Vagina (tissue), 2 donors: Measurements from ENCODE around the gene MRPL33. TPM values are rescaled to one million over a fixed set of nuclear protein-coding genes. Genes with fewer than 3 reads are reported as not detected.

ENCODE experiments used
- DNase-seq, 2 donors: peaks; one replicate each; pipeline ENCODE4 v3.0.0-alpha.2; 2017; ENCODE audit errors: extremely low spot score in 2 of 2
- H3K27ac ChIP-seq: fragments of 200-600 bp; sonication (generic); one replicate; pipeline ENCODE4 v1.5.1; 2019
- H3K27me3 ChIP-seq: fragments of 200-600 bp; sonication (generic); one replicate; pipeline ENCODE4 v1.5.1; 2019
- H3K36me3 ChIP-seq, 2 donors: fragments of 200-600 bp; sonication (generic); one replicate each; pipeline ENCODE4 v1.5.1; 2017 to 2019
- H3K4me1 ChIP-seq: fragments of 200-600 bp; sonication (generic); one replicate; pipeline ENCODE4 v1.5.1; 2019
- H3K4me3 ChIP-seq, 2 donors: fragments of 200-600 bp; sonication (generic); 1 replicate in 1 of 2; 2 replicates in 1 of 2; pipeline ENCODE4 v1.5.1; 2016 to 2019
- H3K9me3 ChIP-seq: fragments of 200-600 bp; sonication (generic); one replicate; pipeline ENCODE4 v1.5.1; 2019
- POLR2A ChIP-seq, 2 donors: fragments of 450-650 bp; IDR thresholded peaks; one replicate each; pipeline ENCODE4 v1.6.1; 2017; ENCODE audit warnings: antibody characterized with exemption in 2 of 2, mild to moderate bottlenecking in 2 of 2, moderate library complexity in 2 of 2
- POLR2AphosphoS5 ChIP-seq, 2 donors: sonication (generic); formaldehyde crosslinking; IDR thresholded peaks; one replicate each; pipeline ENCODE4 v1.9.0; 2017; ENCODE audit warnings: antibody characterized with exemption in 2 of 2, mild to moderate bottlenecking in 2 of 2, low read depth in 1 of 2; ENCODE audit not compliant: insufficient read depth in 1 of 2
- intact Hi-C: fragments of 100-400 bp; cut with DNase I; formaldehyde crosslinking; loops from one replicate; pipeline ENCODE4 v1.15.1; 2023
- total RNA-seq: library from RNA; depleted of rRNA; stranded (reverse); fragments of >200 nt; gene quantifications from one replicate; pipeline ENCODE4 v1.2.3, GENCODE V29; 2016
- TF ChIP-seq, protein P1 (sequence below), 3 experiments: fragments of 450-650 bp in 2 of 3; fragments of 200-600 bp in 1 of 3; sonication (generic) in 1 of 3; IDR thresholded peaks; one replicate each; pipeline ENCODE4 v1.5.1; 2017 to 2019; ENCODE audit warnings: antibody characterized with exemption in 3 of 3, mild to moderate bottlenecking in 2 of 3, moderate library complexity in 2 of 3

The MRPL33 gene
- total RNA-seq, 1 donor from 2014 or later, result 87.7 TPM

GRCh38 chr2:27797841-27798240, 26.3 kb downstream of the MRPL33 start:
- no peak for DNase-seq
- H3K4me3 ChIP-seq, result no peak overlapping the region
- H3K4me1 ChIP-seq, result no peaks in the 10 kb centered on the region
- TF ChIP-seq, protein P1, sequence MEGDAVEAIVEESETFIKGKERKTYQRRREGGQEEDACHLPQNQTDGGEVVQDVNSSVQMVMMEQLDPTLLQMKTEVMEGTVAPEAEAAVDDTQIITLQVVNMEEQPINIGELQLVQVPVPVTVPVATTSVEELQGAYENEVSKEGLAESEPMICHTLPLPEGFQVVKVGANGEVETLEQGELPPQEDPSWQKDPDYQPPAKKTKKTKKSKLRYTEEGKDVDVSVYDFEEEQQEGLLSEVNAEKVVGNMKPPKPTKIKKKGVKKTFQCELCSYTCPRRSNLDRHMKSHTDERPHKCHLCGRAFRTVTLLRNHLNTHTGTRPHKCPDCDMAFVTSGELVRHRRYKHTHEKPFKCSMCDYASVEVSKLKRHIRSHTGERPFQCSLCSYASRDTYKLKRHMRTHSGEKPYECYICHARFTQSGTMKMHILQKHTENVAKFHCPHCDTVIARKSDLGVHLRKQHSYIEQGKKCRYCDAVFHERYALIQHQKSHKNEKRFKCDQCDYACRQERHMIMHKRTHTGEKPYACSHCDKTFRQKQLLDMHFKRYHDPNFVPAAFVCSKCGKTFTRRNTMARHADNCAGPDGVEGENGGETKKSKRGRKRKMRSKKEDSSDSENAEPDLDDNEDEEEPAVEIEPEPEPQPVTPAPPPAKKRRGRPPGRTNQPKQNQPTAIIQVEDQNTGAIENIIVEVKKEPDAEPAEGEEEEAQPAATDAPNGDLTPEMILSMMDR (IDR thresholded peaks at IDR 0.05), result no peak
- no peak for TF ChIP-seq POLR2A (IDR thresholded peaks at IDR 0.05)
- no peak for TF ChIP-seq POLR2AphosphoS5 (IDR thresholded peaks at IDR 0.05; ENCODE audit: insufficient read depth in 1 of 2, low read depth in 1 of 2)
- H3K9me3 ChIP-seq, result no peaks in the 10 kb centered on the region
- intact Hi-C loops, result no loop called here
- H3K27me3 ChIP-seq, result no peaks in the 10 kb centered on the region
- no peaks in the 10 kb centered on the region for H3K36me3 ChIP-seq
- no peak overlapping the region for H3K27ac ChIP-seq

DNA sequence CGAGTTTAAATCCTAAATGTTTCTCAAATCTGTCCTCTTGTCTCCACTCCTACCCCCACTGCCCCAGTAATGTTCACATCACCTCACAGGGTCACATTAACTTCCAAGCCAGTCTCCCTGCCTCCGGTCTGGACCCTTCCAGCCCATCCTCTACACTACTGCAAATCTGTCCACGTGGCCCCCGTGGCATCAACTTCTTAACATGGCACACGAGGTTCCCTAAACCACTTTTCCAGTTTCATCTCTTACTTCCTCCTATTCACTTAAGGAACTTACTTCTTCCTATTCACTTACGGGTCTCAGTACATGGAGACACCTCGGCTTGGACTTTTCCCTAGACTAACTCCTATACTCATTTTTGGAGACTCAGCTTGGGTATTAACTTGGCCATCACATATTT, 27.0 kb downstream of the MRPL33 start:
- Histone ChIP-seq H3K4me1 (no peaks in the 10 kb centered on the region), H3K36me3 (no peaks in the 10 kb centered on the region), H3K9me3 (no peaks in the 10 kb centered on the region), H3K27me3 (no peaks in the 10 kb centered on the region), H3K4me3 (no peak overlapping the region), H3K27ac (peak overlapping the region; percentile 69)
- TF ChIP-seq POLR2A (IDR thresholded peaks at IDR 0.05) (no peak), POLR2AphosphoS5 (IDR thresholded peaks at IDR 0.05; ENCODE audit: insufficient read depth in 1 of 2, low read depth in 1 of 2) (no peak)
- TF ChIP-seq, protein P1 (IDR thresholded peaks at IDR 0.05), result no peak
- DNase-seq, result no peak
- intact Hi-C loops, result no loop called here

- no peak overlapping the region for H3K4me3 ChIP-seq
- no peaks in the 10 kb centered on the region for H3K4me1 ChIP-seq
- no peak for DNase-seq
- peak overlapping the region; percentile 69 for H3K27ac ChIP-seq
- H3K36me3 ChIP-seq, result no peaks in the 10 kb centered on the region
- no peaks in the 10 kb centered on the region for H3K27me3 ChIP-seq
- H3K9me3 ChIP-seq, result no peaks in the 10 kb centered on the region
- intact Hi-C loops, result no loop called here
- TF ChIP-seq POLR2A (IDR thresholded peaks at IDR 0.05), result no peak
- TF ChIP-seq POLR2AphosphoS5 (IDR thresholded peaks at IDR 0.05; ENCODE audit: insufficient read depth in 1 of 2, low read depth in 1 of 2), result peak in 1 of 2 donors; percentile 38
Measured at GRCh38 chr2:27798948-27799645, 27.6 kb downstream of the MRPL33 start.

DNA sequence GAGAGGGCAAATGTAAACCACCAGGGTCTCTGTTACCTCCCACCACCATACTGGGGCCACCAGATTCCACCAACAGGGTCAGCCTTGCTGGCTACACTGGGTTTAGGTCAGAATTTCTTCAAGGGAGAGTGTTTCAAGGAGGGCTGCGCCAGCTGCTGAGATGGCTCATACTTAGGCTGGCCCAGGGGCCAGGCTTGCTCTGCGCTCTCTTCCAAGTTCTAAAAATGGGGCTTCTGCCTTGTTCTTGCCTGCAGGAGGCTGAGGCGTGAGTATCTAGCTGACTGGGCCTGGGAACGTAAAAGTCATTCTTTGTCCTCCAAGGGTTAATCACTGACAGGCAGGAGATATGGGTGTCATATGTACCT, 28.1 kb downstream of the MRPL33 start:
- Histone ChIP-seq H3K9me3 (no peaks in the 10 kb centered on the region), H3K27me3 (no peaks in the 10 kb centered on the region), H3K4me3 (no peak overlapping the region), H3K4me1 (no peaks in the 10 kb centered on the region), H3K36me3 (no peaks in the 10 kb centered on the region), H3K27ac (peak overlapping the region; percentile 69)
- intact Hi-C loops, result no loop called here
- no peak for DNase-seq
- no peak for TF ChIP-seq POLR2A (IDR thresholded peaks at IDR 0.05)
- TF ChIP-seq POLR2AphosphoS5 (IDR thresholded peaks at IDR 0.05; ENCODE audit: insufficient read depth in 1 of 2, low read depth in 1 of 2), result no peak
- TF ChIP-seq, protein P1 (IDR thresholded peaks at IDR 0.05), result no peak

DNA sequence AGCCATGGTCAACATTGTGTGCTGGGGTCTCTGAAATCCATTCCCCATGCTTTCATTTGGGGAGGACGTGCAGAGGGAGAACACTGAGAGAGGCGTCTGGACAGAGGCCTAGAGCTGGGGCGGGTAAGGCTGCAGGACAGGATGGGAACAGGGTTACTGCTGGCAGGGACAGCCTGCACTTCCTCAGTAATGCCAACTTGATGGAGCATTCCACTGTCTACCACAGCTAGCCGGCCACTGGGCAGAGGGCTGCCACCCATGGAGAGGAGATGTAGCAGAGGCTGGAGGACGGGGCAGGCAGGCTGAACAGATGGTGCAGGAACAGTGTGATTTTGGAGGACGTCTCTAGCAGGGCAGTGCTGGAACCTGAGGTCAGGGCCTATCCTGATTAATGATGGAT, 29.3 kb downstream of the MRPL33 start:
- H3K27ac ChIP-seq, result peak overlapping the region; percentile 69
- no peak for DNase-seq
- no peaks in the 10 kb centered on the region for H3K27me3 ChIP-seq
- H3K4me3 ChIP-seq, result no peak overlapping the region
- intact Hi-C loops, result no loop called here
- no peaks in the 10 kb centered on the region for H3K36me3 ChIP-seq
- no peaks in the 10 kb centered on the region for H3K9me3 ChIP-seq
- H3K4me1 ChIP-seq, result no peaks in the 10 kb centered on the region
- TF ChIP-seq POLR2AphosphoS5 (IDR thresholded peaks at IDR 0.05; ENCODE audit: insufficient read depth in 1 of 2, low read depth in 1 of 2) (no peak), POLR2A (IDR thresholded peaks at IDR 0.05) (no peak)
- TF ChIP-seq, protein P1 (IDR thresholded peaks at IDR 0.05), result no peak
